HG03521 (cell line): ENCODE data around the gene EFCAB12.

Experiments used
- ATAC-seq: cut with Tn5 transposase; IDR thresholded peaks from one replicate; pipeline ENCODE4 v1.9.1; 2021; ENCODE audit warnings: mild to moderate bottlenecking, moderate library complexity; ENCODE audit not compliant: unreplicated experiment

EFCAB12 gene

DNA sequence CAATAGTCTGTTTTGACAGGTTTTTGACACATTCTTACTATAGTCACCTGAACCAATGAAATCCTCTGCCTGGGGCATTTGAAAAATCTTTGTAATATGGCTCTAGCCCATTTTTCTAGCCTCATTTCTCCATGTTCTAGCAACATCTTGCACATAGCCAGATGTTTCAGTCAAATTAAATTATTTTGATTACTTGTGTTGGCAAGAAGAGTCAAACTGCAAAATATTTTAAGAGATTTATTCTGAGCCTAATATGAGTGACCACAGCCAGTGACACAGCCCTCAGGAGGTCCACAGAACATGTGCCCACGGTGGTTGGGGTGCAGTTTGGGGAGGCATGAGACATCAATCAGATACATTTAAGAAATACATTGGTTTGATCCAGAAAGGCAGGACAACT is 18.5 kb upstream of the EFCAB12 start:
- no peak for ATAC-seq

DNA sequence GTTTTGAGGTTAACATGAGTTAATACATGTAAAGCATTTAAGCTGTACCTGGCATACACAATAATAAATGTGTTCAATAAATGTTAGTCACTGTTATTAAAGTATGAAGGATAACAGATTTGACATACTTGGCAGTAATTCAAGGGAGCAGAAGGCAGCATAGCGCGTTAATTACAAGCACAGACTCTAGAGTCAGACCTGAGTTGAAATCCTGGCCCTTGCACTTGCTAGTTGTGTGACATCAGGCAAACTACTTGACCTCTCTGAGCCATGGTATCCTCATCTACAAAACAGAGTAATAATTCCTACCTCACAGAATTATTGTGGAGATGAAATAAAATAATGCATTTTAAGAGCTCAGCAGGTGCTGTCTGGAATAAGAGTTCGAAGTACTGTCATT is 17.0 kb upstream of the EFCAB12 start:
- ATAC-seq: no peak

DNA sequence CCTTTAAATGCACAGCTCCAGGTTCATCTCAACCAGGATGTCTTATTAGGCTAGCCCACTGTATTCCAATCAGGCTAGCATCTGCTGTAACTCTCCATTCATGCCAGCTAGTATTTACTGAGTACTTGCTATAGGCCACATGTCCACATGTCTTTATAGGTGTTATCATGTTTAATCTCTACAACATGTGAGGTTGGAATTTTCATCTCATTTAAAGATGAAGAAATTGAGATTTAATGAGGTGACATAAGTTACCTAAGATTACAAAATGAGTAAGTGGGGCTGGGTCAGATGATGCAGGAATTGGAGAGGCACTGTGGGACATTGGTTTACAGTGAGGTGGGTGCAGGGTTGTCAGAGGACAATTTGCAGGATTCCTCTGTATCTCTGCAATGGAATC is 14.5 kb upstream of the EFCAB12 start:
- ATAC-seq: no peak

DNA sequence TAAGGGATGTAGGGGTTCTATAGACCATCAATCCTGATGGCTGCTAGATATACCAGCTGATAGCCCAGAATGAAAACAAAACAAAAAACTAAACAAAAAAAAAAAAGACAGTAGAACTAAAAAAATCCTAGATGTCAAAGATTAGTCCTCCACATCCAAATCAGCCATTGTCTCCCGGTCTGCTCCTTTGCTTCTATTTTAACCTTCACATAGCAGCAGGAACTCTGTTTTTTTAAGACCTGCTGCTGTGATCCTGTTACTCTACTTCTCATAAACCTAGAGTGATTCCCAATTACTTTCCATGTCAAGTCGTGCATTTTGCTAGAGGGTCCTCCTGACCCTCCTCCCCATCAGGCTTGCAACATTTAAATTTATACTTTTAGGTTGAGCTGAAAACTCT is 14.1 kb upstream of the EFCAB12 start:
- ATAC-seq: no peak

DNA sequence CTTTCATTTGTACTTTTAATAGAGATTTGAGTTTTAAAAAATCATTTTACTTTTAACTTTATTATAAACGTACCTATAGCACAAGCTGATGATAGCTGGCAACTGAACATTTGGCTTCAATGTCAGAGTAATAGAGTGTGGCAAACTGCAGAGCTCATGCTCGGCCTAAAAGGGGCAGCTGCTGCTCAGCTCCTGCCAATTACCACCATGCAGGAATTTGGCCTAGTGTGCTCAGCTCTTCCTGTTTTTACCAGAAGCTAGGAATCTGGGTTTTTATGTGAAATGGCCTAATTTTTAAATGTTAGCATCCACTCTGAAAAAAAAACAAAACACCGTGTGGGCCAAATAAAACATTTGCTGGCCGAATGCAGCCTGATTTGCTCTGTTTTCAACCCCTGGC is 13.3 kb upstream of the EFCAB12 start:
- no peak for ATAC-seq

DNA sequence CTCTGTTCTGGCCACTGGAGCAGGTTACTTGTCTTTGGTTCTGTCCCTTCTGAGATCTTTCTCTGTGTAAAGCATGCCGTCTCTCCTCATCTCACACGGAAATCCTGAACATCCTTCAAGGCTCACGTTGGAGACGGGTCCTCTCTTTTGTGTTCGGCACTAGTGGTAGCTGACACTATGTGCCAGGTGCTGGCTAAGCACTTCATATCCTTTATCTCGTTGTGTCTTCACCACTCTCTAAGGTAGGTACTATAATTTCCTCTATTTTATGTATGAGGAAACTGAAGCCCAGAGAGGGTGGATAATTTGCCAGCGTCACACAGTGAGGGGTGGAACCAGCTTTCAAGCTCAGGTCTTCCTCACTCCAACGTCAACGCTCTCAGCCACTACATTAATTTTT is 12.8 kb upstream of the EFCAB12 start:
- ATAC-seq: no peak

DNA sequence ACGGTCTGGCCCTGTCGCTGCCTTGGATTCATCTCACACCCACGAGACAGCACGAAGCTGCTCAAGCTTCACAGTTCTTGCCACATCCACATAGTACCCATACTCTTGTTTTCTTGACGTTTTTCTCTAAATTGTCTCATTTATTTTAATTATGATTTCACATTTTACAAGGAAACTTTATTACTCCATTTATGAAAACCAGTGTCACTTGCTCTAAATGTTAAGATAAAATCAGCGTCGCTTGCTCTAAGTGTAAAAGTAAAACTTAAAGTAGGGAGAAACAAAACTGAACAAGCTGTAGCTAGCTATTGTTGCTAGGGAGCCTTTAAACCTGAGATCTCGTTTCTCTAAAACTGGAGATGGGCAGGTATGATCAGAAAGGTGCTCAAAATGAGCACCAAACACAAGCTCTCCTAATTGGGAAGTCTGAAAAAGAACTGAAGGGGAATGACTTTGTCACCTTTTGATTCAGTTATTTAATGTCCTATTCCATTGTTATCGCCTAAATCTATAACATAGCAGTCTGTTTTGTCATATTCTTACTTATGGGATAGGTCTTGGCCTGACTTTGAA is 12.3 kb upstream of the EFCAB12 start:
- ATAC-seq: no peak

DNA sequence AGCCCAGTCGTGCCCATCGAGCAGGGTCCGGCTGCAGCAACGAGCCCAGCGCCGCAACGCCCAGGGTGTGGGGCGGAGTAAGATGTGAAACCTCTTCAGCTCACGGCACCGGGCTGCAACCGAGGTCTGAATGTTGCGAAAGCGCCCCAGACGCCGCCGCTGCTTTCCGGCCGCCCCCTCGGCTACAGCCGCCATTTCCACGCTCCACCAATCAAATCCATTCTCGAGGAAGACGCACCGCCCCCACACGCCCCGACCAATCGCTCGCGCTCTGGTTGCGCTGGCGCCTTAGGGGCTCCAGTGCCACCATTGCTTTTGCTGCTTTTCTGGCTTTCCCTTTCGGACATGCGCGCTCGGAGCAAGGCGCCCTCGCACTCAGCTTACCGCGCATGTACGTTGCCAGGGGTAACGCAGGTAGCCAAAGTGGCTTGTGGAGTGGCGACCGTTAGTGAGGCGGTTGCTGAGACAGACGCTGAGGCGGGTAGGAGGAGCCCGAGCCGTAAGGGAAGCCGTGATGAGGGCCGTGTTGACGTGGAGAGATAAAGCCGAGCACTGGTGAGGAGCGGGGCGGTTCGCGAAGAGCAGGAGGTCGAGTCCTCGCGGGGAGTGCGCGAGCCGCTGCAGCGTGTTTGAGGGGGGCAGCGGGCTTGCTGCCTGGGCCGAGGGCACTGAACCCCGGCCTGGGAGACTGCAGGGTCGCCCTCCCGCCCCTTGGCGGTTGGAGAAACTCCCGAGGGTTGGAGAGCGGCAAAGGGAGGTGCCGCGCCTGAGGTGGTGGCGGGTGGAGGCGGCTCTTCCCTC is 11.6 kb upstream of the EFCAB12 start, which contains the start of the genes IFT122 and MBD4:
Gene IFT122 (plus strand): TSS at position 408 of the 801 bp plus-strand sequence. CDS start 107 bp downstream, at position 515.
Gene MBD4 (minus strand): TSS at position 132 of the 801 bp plus-strand sequence. CDS start 115 bp downstream, at position 17.
- peak; percentile 85 for ATAC-seq

DNA sequence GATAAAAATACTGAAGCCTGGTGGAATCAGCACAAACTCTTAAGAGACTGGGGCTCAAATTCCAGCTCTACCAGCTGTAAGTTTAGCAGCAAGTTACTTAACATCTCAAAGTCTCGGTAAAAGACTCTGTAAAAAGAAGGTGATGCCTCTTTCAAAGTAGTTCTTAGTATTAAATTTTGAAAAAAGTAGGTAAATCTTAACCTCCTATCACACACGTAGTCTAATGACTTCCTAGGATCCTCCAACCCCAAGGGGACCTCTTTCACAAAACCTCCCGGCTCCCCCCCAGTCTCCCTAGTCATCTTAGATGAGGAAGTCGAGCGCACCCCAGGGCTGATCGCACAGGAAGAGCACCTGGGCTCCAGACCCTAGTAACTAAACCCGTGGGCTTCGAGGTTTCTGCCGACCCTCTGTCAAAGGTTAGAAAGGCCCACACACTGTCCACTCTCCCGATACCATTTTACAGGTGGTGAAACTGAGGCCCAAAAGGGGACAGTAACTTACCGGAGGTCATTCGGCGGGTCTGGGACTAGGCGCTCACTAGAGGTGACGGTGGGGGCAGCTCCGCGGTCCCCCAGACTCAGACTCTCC is 10.9 kb upstream of the EFCAB12 start:
- ATAC-seq: peak; percentile 7

DNA sequence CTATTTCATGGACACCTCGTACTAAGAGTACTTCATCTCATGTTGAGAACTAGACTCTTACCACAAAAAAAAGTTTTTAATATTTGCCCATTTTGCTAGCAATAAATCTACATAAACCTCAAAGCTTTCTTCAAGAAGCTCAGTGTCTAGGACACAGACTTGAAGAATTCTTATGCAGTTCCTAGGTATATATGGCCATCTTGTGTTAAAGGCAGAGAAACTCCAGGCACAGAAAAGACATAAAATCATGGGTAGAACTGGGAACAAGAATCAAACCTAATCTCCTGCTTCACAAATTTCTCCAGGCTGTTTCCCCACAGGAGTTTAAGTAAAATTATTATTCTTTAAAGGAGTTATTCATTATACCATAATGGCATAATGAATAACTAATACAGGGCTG is 6.9 kb upstream of the EFCAB12 start:
- no peak for ATAC-seq

DNA sequence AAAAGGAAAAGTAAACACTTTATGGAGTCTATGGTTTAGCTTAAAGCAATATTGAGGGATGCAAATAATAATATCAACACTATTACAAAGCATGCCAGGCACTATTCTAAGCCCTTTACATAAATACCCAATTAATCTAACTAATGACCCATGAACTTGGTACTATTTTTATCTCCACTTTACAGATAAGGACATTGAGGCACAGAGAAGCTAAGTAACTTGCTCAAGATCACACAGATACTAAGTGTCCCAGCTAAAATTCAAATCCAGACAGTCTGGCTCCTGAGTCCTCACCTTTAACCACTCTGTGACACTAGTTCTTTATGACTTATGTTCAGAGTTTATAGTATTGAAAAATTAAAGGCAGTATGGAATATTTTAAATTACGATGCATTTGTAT is 5.7 kb upstream of the EFCAB12 start:
- no peak for ATAC-seq

DNA sequence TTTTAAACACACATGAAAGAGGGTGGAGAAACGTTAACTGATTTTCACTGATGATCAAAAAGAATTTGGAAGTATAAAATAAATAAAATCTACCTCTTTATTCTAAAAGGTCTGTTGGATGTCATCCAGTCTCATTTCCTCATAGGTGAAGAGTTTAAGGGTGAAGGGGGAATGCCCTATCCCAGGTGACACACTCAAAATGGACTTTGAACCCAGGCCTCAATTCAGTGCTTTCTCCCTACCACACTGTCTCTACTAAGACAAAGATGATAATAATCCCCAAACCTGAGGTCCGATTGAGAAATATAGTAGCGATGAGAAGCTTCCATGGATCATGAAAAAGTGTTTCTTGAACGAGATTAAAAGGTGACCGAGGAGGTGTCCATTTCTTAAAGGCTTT is 5.1 kb upstream of the EFCAB12 start:
- ATAC-seq: no peak

DNA sequence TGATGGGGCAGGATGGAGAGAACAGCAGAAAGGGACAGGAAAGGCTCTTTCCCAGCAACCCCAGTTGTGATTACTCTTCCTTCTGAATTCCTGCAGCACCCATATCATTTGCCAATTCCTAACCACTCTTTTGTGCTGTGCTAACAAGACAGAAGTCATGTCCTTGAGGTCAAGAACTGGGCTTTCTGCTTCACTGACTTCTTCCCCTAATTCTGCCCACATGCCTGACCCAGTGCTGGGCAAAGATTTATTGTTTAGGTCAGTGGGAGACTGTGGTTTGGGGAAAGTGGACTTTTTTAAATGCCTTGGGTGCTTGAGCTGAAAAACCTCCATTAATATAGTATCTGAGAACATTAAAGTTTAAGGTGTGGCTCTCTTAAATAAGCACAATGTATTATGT is 4.2 kb upstream of the EFCAB12 start:
- no peak for ATAC-seq

DNA sequence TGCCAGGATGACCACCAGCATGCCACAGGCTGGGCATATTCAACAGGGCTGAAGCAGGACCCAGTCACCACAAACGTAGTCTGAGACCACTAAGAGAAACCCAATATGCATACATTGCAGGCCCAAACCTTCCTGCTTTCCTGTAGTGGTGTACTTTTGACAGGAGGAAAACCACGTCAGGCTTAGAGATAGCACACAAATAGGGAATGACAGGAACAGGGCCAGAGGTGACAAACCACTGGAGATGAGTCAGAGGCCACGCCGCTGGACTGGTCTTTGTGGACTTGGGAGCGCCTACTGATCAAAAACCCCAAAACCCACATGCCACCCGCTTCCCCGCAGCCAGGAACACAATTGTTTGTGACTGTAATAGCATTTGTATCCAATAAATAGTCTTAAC is 3.6 kb upstream of the EFCAB12 start:
- ATAC-seq: no peak

DNA sequence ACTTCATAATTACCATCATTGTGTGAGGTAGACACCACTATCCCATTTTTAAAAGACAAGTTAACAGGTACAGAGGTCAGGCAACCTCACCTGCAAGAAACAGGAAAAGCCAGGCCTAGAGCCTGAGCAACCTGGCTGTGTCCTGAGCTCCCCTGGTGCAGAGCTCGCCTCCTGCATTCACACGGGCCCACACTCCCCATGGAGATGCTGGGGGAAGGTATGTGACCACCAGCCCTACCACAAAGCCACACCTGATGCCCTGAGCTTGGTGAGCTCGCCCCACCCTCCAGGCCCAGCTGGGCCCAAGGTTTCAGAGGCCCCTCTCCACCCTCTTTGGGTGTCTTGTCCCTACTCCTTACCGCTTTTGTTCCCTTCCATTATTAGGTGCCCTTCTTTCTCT is 1.2 kb upstream of the EFCAB12 start:
- no peak for ATAC-seq

DNA sequence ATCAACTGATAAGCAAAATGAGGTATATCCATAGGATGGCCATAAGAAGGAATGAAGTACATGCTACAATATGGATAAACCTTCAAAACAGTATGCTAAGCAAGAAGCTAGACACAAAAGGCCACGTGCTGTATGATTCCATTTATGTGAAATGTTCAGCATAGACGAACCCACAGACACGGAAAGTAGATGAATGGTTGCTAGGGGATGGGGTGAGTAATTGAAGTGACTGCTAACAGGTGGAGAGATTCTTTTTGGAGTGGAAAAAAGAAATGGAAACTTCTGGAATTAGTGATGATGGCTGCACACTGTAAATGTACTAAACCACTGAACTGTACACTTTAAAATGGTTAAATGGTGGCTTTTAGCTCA is 630 bp upstream of the EFCAB12 start:
- ATAC-seq: no peak

DNA sequence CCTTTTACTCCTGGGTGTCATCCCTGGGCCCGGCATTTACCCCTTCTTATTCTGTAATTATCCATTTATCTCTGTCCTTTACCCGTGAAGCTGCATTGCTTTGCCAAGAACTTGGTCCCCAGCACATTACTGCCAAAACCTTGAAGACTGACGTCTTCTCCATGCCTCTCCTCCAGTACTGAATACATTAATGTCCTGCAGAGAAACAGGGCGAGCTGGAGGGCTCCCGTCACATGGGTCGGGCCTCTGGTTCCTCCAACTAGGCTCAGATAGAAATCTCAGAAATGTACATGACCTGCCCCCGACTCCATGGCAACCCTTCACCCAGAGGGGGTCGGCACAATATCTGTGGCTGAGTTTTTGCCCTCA is 445 bp downstream of the EFCAB12 start:
- no peak for ATAC-seq

DNA sequence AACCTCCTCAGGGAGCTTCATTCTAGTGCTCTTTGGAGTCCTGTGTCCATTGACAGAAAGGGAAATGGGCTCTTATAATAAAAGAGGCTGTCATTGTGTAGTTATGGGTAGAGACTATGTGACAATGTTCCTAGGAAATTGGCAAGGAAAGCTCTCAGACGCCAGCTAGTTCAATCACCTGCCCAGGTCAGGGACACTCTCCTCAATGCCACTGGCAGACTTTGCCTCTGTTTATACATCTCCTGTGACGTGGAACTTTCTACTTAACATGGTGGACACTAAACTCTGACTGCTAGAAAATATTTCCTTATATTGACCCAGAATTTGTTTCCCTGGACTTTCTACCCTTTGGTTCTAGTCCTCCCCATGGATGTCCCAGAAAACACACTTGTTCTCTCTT is 2.8 kb downstream of the EFCAB12 start:
- no peak for ATAC-seq

DNA sequence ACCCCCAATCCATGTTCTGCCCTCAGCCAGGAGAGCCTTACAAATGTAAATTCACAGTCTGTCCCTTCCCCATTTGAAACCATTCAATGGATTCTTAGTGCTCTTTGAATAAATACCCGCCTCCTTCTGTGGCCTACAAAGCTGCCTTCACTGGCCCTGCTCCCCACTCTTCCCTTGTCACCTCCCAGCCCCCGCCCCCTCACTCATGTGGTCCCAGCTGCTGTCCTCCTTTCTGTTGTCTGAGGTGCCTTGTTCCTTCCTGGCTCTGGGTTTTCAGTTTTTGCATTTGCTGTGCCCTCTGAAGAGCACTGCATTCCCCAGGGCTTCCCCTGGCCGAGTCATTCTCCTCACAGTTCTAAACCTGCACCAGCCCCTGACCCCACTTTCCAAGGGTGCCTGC is 3.2 kb downstream of the EFCAB12 start:
- ATAC-seq: no peak

DNA sequence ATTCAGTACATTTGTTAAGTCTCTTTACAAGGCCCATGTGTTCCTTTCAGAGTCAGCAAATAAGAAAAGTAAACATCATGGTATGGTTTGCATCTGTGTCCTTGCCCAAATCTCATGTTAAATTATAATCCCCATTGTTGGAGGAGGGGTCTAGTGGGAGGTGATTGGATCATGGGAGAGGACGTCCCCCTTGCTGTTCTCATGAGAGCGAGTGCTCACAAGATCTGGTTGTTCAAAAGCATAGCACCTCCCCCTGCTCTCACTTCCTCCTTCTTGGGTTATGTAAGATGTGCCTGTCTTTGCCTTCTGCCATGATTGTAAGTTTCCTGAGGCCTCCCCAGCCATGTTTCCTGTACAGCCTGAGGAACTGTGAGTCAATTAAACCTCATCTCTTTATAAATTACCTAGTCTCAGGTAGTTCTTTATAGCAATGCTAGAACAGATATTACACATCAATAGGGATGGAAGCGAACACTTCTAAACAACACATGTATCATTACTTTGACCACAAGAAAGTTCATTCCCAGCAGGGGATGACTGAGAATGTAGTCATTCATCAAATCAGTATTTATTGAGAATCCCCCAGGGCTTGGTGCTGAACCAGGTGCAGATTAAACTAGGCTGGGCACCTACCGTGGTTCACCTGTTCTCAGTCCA is 4.1 kb downstream of the EFCAB12 start:
- ATAC-seq: peak; percentile 57

DNA sequence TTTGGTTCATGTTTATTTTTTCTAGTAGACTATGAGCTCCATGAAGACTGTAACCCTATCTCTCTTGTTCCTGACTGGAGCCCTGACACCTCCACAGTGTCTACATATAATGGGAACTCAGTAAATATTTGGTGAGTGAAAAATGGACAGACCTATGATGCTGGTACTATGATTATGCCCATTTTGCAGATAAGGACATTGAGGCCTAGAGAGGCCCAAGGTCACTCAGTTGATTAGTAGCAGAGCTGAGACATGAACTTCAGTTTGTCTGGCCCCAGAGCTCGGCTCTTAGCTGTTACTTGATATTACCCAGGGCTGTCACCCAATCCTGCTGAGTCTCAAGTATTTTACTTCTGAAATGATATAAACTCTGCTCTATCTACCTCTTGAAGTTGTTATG is 5.5 kb downstream of the EFCAB12 start:
- no peak for ATAC-seq
